ENCODE measurements around the gene CBLN3. TPM values are rescaled to one million over a fixed set of nuclear protein-coding genes. Genes with fewer than 3 reads are reported as not detected.
A peak's percentile ranks its signal among the peaks of the same experiment; 100 is the strongest.
"Not testable (repeated sequence)": the region's sequence is repeated elsewhere in the genome, so short reads cannot be mapped to it uniquely, and the experiment has no call there.

CBLN3 gene
- total RNA-seq, 4 donors from 2014 or later, result 2.1 to 6.9 (median 5.1) TPM

DNA sequence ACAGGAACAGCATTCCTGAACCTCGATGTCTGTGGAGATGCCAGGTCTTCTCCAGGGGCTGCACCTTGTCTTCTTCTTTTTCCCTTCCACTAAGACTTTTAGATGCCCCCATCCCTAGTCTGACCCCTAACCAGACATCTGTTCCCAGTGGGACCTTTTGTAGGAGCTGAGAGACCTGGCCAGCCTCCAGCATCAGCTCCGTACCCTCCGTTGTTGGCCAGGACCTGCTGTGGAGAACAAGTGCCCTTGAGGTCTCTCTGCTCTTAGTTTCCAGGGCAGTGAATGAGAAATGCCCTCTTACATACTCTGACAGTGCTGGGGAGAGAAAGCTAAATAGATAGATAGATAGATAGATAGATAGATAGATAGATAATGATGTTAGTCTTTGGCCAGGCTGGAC is 29.9 kb upstream of the CBLN3 start:
- 61 to 75% methylated on average over 3 of the region's 3 CpGs for WGBS, 2 donors

DNA sequence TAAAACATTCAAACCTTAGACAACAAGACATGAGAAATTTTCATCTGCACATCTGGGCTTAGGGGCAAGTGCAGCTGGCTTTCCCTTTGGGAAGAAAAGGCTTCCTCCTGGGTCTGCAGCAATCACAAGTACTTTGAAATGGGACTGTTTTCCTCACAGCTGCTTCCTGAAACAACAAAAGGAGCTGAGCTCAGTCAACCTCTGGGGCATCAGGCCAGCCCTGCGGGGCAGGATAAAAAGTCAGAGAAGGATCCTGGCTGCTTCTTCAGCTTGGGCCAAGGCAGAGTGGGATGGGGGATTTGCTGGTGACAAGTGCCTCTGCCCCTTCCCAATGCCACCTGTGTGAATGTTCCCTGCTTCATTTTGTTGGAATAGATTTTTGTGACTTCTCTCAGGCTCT is 29.3 kb upstream of the CBLN3 start:
- 71 to 83% methylated on average over 1 of the region's 1 CpG for WGBS, 2 donors
- Histone ChIP-seq H3K27me3 (no peaks in the 10 kb centered on the region), H3K4me1 (no peaks in the 10 kb centered on the region), H3K27ac (no peak overlapping the region), H3K4me3 (no peak overlapping the region), H3K36me3 (peaks cover 0 to 42% (median 0%) of the 10 kb centered on the region in 3 donors), H3K9me3 (peaks cover 0 to 7% (median 0%) of the 10 kb centered on the region in 4 donors)
- no peak for TF ChIP-seq POLR2A (IDR thresholded peaks at IDR 0.05)
- no peak for TF ChIP-seq EP300 (IDR thresholded peaks at IDR 0.05)
- TF ChIP-seq, protein P1, sequence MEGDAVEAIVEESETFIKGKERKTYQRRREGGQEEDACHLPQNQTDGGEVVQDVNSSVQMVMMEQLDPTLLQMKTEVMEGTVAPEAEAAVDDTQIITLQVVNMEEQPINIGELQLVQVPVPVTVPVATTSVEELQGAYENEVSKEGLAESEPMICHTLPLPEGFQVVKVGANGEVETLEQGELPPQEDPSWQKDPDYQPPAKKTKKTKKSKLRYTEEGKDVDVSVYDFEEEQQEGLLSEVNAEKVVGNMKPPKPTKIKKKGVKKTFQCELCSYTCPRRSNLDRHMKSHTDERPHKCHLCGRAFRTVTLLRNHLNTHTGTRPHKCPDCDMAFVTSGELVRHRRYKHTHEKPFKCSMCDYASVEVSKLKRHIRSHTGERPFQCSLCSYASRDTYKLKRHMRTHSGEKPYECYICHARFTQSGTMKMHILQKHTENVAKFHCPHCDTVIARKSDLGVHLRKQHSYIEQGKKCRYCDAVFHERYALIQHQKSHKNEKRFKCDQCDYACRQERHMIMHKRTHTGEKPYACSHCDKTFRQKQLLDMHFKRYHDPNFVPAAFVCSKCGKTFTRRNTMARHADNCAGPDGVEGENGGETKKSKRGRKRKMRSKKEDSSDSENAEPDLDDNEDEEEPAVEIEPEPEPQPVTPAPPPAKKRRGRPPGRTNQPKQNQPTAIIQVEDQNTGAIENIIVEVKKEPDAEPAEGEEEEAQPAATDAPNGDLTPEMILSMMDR (IDR thresholded peaks at IDR 0.05), result no peak
- DNase-seq (ENCODE audit: low spot score in 2 of 2), result no peak

More for the DNA sequence above, 29.9 kb upstream of the CBLN3 start:
- DNase-seq (ENCODE audit: low spot score in 2 of 2), result no peak
- Histone ChIP-seq H3K4me1 (no peaks in the 10 kb centered on the region), H3K36me3 (peaks cover 0 to 43% (median 0%) of the 10 kb centered on the region in 3 donors), H3K9me3 (peaks cover 0 to 5% (median 0%) of the 10 kb centered on the region in 4 donors), H3K4me3 (no peak overlapping the region), H3K27ac (no peak overlapping the region), H3K27me3 (no peaks in the 10 kb centered on the region)
- TF ChIP-seq POLR2A (IDR thresholded peaks at IDR 0.05), result no peak
- no peak for TF ChIP-seq EP300 (IDR thresholded peaks at IDR 0.05)
- TF ChIP-seq, protein P1 (IDR thresholded peaks at IDR 0.05), result no peak

DNA sequence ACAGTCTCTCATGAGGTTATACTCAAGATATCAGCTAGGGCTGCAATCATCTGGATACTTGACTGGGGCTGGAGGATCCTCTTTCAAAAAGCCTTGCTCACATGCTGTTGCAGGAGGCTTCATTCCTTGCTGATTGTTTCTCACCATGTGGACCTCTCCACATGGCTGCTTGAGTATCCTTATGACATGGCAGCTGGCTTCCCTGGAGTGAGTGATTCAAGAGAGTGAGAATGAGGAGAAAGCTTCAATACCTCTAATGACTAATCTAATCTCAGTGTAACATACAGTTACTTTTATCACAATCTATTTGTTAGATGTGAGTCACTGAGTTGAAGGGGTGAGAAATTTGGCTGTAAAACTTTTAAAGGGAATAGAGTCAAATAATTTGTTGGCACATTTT is 27.5 kb upstream of the CBLN3 start:
- no peak overlapping the region for H3K27ac ChIP-seq
- TF ChIP-seq POLR2A (IDR thresholded peaks at IDR 0.05) (no peak), EP300 (IDR thresholded peaks at IDR 0.05) (no peak)
- TF ChIP-seq, protein P1 (IDR thresholded peaks at IDR 0.05), result no peak
- H3K27me3 ChIP-seq, result no peaks in the 10 kb centered on the region
- no peaks in the 10 kb centered on the region for H3K4me1 ChIP-seq
- peaks cover 0 to 11% (median 0%) of the 10 kb centered on the region in 4 donors for H3K9me3 ChIP-seq
- no peak for DNase-seq (ENCODE audit: low spot score in 2 of 2)
- H3K36me3 ChIP-seq, result peaks cover 0 to 44% (median 0%) of the 10 kb centered on the region in 3 donors
- H3K4me3 ChIP-seq, result no peak overlapping the region

DNA sequence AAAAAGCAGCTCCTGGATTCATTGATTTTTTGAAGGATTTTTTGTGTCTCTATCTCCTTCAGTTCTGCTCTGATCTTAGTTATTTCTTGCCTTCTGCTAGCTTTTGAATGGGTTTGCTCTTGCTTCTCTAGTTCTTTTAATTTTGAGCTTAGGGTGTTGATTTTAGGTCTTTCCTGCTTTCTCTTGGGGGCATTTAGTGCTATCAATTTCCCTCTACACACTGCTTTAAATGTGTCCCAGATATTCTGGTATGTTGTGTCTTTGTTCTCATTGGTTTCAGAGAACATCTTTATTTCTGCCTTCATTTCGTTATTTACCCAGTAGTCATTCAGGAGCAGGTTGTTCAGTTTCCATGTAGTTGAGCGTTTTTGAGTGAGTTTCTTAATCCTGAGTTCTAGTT is 21.4 kb upstream of the CBLN3 start:
- WGBS, 2 donors, result 82 to 96% methylated on average over 2 of the region's 2 CpGs
- not testable (repeated sequence) for H3K27ac ChIP-seq; H3K9me3 ChIP-seq; H3K36me3 ChIP-seq; H3K4me1 ChIP-seq; H3K27me3 ChIP-seq; H3K4me3 ChIP-seq; DNase-seq (ENCODE audit: low spot score in 2 of 2)

DNA sequence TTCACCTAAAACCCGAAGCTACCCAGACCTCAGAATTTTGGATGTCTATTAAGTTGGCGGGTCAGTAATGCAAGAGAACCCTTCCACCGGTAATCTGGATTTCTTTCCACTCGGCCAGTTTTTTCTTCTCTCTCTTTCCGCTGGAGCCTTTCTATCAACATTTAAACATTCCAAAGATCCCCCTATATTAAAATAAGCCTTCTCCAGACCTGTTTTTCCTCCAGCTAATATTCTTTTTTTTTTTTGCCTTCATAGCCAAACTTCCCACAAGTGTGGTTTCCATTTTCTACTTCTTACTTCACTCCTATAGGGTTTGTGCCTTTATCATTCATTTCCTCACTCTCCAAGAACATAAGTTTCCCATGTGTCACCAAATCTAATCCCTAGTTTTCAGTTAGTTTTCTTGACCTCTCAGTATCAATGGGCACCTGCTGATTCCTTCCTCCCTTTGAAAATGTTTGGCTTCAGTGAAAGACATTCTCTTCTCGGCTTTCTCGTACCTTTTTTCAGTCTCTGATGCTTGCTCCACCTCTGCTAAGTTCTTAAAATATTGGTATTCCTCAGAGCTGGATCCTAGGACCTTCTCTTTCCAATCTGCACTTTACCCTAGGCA is 13.7 kb upstream of the CBLN3 start:
- Histone ChIP-seq H3K9me3 (no peaks in the 10 kb centered on the region), H3K4me1 (peaks cover 0 to 42% (median 19%) of the 10 kb centered on the region in 4 donors), H3K27ac (peak overlapping the region; percentile 98 to 100 (median 98)), H3K4me3 (peak overlapping the region; percentile 58 to 90 (median 69)), H3K36me3 (peaks cover 0 to 31% (median 9%) of the 10 kb centered on the region in 3 donors), H3K27me3 (no peaks in the 10 kb centered on the region)
- WGBS, 2 donors, result 6 to 7% methylated on average over 6 of the region's 7 CpGs
- TF ChIP-seq EP300 (IDR thresholded peaks at IDR 0.05) (no peak), POLR2A (IDR thresholded peaks at IDR 0.05) (no peak)
- TF ChIP-seq, protein P1 (IDR thresholded peaks at IDR 0.05), result no peak
- no peak for DNase-seq (ENCODE audit: low spot score in 2 of 2)

Data from tibial nerve (tissue), 4 donors.